Stomach (tissue), 4 donors: ENCODE measurements around the gene LNX1.
"Not testable (repeated sequence)": the region's sequence is repeated elsewhere in the genome, so short reads cannot be mapped to it uniquely, and the experiment has no call there.

Experiments used
- EP300 ChIP-seq: sonication (generic); formaldehyde crosslinking; IDR thresholded peaks from one replicate; pipeline ENCODE4 v1.6.1; 2017; ENCODE audit warnings: antibody characterized with exemption
- POLR2A ChIP-seq, 4 donors: fragments of 450-650 bp; IDR thresholded peaks; one replicate each; pipeline ENCODE4 v1.6.1; 2016; ENCODE audit warnings: antibody characterized with exemption in 4 of 4, control low read depth in 2 of 4, mild to moderate bottlenecking in 1 of 4, moderate library complexity in 1 of 4
- POLR2AphosphoS5 ChIP-seq, 3 donors: sonication (generic); formaldehyde crosslinking; IDR thresholded peaks; one replicate each; pipeline ENCODE4 v1.6.1; 2016; ENCODE audit warnings: antibody characterized with exemption in 3 of 3
- TF ChIP-seq, protein P1 (sequence below), 7 experiments: fragments of 450-650 bp in 4 of 7; fragments of 200-600 bp in 3 of 7; sonication (generic) in 3 of 7; IDR thresholded peaks; one replicate each; pipeline ENCODE4 v1.5.1; 2016 to 2019; ENCODE audit warnings: antibody characterized with exemption in 7 of 7, control low read depth in 2 of 7, mild to moderate bottlenecking in 1 of 7

DNA sequence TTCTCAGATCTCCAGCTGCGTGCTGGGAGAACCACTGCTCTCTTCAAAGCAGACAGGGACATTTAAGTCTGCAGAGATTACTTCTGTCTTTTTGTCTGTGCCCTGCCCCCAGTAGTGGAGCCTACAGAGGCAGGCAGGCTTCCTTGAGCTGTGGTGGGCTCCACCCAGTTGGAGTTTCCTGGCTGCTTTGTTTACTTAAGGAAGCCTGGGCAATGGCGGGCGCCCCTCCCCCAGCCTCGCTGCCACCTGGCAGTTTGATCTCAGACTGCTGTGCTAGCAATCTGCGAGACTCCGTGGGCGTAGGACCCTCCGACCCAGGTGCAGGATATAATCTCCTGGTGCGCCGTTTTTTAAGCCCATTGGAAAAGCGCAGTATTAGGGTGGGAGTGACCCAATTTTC, 181.8 kb downstream of the LNX1 start:
- TF ChIP-seq POLR2AphosphoS5 (IDR thresholded peaks at IDR 0.05); EP300; POLR2A (IDR thresholded peaks at IDR 0.05): not testable (repeated sequence)
- TF ChIP-seq, protein P1, sequence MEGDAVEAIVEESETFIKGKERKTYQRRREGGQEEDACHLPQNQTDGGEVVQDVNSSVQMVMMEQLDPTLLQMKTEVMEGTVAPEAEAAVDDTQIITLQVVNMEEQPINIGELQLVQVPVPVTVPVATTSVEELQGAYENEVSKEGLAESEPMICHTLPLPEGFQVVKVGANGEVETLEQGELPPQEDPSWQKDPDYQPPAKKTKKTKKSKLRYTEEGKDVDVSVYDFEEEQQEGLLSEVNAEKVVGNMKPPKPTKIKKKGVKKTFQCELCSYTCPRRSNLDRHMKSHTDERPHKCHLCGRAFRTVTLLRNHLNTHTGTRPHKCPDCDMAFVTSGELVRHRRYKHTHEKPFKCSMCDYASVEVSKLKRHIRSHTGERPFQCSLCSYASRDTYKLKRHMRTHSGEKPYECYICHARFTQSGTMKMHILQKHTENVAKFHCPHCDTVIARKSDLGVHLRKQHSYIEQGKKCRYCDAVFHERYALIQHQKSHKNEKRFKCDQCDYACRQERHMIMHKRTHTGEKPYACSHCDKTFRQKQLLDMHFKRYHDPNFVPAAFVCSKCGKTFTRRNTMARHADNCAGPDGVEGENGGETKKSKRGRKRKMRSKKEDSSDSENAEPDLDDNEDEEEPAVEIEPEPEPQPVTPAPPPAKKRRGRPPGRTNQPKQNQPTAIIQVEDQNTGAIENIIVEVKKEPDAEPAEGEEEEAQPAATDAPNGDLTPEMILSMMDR (IDR thresholded peaks at IDR 0.05) = not testable (repeated sequence)
